Muscle layer of duodenum (tissue), 2 donors: ENCODE data around the gene MARK1.

ENCODE experiments used
- H3K27ac ChIP-seq: one replicate; pipeline ENCODE4 v1.7.0; 2013; ENCODE audit warnings: mild to moderate bottlenecking, low read length
- H3K27me3 ChIP-seq: one replicate; pipeline ENCODE4 v1.7.0; 2013; ENCODE audit warnings: low read depth, mild to moderate bottlenecking, control low read depth, low read length
- H3K36me3 ChIP-seq, 2 donors: one replicate each; pipeline ENCODE4 v1.7.0; 2013; ENCODE audit warnings: low read length in 2 of 2, control low read depth in 1 of 2, mild to moderate bottlenecking in 1 of 2; ENCODE audit not compliant: insufficient read depth in 2 of 2, control insufficient read depth in 1 of 2
- H3K4me1 ChIP-seq, 2 donors: one replicate each; pipeline ENCODE4 v1.7.0; 2013; ENCODE audit warnings: low read length in 2 of 2, mild to moderate bottlenecking in 2 of 2, control low read depth in 1 of 2, moderate library complexity in 1 of 2; ENCODE audit not compliant: insufficient read depth in 2 of 2, control insufficient read depth in 1 of 2
- H3K4me3 ChIP-seq, 2 donors: one replicate each; pipeline ENCODE4 v1.7.0; 2013; ENCODE audit warnings: low read length in 2 of 2, low read depth in 1 of 2, mild to moderate bottlenecking in 1 of 2
- H3K9me3 ChIP-seq, 2 donors: one replicate each; pipeline ENCODE4 v1.7.0; 2013; ENCODE audit warnings: low read length in 2 of 2, control low read depth in 1 of 2, mild to moderate bottlenecking in 1 of 2; ENCODE audit not compliant: control insufficient read depth in 1 of 2
- donor health status: healthy.

MARK1 gene

DNA sequence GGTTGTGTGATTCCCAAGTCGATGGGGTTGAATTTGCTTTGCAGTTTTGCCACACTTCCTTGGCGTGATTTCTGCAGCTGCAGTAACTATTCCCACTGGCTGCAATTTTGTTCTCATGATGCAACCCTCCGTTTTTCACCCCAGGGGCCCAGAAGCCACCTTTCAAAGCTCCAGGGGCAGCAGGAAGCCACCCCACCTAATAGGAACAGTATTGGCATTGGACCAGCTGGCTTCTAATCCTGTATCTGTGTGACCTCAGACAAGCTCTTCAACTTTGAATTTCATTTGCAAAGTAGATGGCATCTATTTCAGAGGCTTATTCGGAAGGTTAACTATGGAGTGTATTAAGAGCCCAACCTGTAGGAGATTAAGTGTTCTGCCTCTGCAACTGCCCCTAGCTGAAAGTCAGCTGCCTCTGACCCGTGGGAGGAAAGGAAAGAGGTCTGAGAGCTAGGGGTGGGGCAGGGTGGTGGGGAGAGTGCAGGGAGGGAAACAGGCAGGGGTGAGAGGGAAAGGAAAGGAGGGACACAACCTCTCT, 174.9 kb downstream of the MARK1 start:
- Histone ChIP-seq H3K27me3 (no peaks in the 10 kb centered on the region), H3K36me3 (no peaks in the 10 kb centered on the region), H3K27ac (no peak overlapping the region), H3K9me3 (no peaks in the 10 kb centered on the region), H3K4me3 (no peak overlapping the region), H3K4me1 (peaks cover 0 to 10% of the 10 kb centered on the region in 2 donors)

DNA sequence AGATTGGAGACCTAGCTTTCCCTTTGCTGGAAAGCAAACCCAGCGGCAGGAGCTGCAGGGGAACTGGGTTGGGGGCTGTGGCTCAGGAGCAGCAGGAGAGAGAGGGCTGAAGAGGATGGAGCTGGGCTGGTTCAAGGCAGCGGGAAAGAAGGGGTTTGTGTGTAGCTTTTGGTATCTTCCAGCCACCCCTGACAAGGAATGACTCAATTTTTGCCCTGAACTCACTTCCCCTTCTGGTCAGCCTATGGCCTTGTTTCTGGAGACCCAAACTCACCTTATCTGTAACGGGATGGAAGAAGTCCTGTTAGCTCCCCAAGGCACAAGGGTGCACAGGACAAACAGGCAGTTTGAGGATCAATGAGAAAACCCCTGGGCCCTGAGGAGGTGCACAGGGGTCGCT, 175.4 kb downstream of the MARK1 start:
- no peak overlapping the region for H3K27ac ChIP-seq
- H3K4me3 ChIP-seq: no peak overlapping the region
- H3K9me3 ChIP-seq: no peaks in the 10 kb centered on the region
- H3K27me3 ChIP-seq: no peaks in the 10 kb centered on the region
- H3K36me3 ChIP-seq: no peaks in the 10 kb centered on the region
- peaks cover 0 to 10% of the 10 kb centered on the region in 2 donors for H3K4me1 ChIP-seq

DNA sequence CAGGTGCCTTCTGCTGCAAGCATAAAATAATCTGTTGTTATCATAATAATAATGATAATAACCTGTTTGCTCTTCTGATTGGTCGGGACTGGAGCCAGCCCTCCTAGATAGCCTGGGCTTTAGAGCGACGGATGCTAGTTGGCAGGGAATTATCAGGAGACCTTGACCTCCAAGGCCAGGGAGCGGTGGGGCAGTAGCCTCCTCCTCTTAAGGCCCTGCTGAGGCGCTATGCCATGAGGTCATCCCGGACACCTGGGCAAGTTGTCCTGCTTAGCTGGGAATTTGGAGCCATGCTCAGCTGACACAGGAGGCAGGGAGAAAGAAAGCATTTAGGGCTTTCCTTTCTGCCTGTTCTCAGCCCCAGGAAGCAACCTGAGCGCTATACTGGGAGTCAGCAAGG, 177.8 kb downstream of the MARK1 start:
- H3K4me3 ChIP-seq: no peak overlapping the region
- no peak overlapping the region for H3K27ac ChIP-seq
- H3K36me3 ChIP-seq: no peaks in the 10 kb centered on the region
- H3K9me3 ChIP-seq: no peaks in the 10 kb centered on the region
- no peaks in the 10 kb centered on the region for H3K27me3 ChIP-seq
- H3K4me1 ChIP-seq: peaks cover 0 to 4% of the 10 kb centered on the region in 2 donors

DNA sequence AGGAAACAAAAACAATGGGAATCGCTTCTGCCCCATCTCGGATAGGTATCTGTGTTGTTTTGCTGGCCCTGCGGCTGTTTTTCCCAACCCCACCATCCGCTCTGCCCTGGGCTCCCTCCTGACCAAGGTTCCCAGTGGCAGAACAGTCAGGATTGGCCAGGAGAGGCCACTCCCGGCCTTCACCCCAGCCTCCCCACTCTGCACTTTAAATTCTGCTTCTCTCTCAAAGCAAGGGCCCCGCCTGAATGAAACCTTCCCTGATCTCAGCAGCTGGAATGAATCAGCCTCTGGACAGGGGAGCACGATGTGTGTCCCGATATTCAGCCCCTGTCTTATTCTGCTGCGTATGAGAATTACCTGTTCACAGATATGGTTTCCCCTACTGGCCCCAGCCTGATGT, 178.5 kb downstream of the MARK1 start:
- H3K4me1 ChIP-seq: no peaks in the 10 kb centered on the region

DNA sequence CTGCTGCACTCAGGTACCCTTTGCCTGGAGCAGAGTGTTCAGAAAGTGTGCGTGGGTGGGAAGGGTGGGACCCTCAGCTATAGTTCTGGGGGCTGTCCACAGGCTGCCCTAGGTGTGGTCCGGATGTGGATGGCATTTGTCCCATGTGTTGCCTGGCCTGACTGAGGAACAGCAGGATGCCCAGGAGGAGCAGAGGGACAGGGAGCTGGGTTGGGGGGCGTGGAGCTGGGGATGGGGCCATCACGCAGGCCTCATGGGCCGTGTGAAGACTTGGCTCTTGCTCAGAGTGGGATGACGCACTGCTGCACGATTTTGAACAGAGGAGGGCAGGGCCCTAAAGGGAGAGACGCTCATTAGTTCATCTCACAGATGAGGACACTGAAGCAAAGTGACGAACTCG, 179.2 kb downstream of the MARK1 start:
- Histone ChIP-seq H3K9me3 (no peaks in the 10 kb centered on the region), H3K36me3 (no peaks in the 10 kb centered on the region), H3K27ac (no peak overlapping the region), H3K27me3 (no peaks in the 10 kb centered on the region), H3K4me3 (no peak overlapping the region), H3K4me1 (no peaks in the 10 kb centered on the region)

More for the DNA sequence above, 178.5 kb downstream of the MARK1 start:
- no peaks in the 10 kb centered on the region for H3K27me3 ChIP-seq
- H3K9me3 ChIP-seq: no peaks in the 10 kb centered on the region
- no peaks in the 10 kb centered on the region for H3K36me3 ChIP-seq
- H3K4me3 ChIP-seq: no peak overlapping the region
- no peak overlapping the region for H3K27ac ChIP-seq

DNA sequence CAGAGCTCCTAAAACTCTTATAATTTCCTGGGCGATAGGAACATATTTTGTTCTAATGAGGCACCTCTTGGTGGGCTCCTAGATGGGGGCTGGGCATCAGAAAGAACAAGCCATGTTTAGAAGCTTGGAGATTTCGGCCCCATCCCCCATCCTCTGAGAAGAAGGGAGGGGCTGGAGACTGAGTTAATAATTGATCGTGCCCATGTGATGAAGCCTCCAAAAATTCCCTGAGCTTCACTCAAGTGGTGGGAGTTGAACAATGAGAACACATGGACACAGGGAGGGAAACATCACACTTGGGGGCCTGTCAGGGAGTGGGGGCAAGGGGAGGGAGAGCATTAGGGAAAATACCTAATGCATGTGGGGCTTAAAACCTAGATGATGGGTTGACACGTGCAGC, 180.3 kb downstream of the MARK1 start:
- no peaks in the 10 kb centered on the region for H3K4me1 ChIP-seq
- H3K36me3 ChIP-seq: no peaks in the 10 kb centered on the region
- H3K27ac ChIP-seq: no peak overlapping the region
- no peaks in the 10 kb centered on the region for H3K27me3 ChIP-seq
- no peaks in the 10 kb centered on the region for H3K9me3 ChIP-seq
- no peak overlapping the region for H3K4me3 ChIP-seq

DNA sequence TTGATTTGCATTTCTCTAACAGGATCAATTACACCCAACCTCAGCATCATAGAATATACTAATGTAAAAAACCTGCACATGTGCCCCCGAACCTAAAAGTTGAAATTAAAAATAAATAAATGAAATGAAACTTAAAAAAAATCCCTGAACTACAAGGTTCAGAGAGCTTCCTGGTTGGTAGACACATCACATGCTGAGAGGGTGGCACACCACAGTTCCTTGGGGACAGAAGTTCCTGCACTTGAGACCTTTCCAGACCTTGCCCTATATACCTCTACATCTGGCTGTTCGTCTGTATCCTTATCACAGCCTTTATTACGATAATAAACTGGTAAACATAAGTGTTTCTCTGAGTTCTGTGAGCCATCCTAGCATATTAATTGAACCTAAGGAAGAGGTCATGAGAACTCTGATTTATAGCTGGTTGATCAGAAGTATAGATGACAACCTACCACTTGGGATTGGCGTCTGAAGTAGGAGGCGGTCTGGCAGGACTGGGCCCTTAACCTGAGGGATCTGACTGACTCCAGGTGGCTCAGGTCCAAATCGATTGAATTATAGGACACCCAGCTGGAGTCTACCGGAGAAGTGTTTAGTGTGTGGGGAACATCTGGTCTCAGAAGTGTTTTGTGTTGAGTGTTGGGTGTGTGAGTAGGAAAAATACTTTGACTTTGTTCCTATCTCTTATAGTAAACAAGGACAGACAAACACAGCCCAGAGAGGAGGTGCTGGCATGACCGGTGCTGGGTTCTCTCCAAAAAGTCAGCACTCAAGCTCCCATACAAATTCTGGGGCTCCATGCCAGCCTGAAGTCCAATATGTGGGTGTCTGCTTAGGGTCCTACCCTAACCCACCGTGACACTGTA, 181.2 kb downstream of the MARK1 start:
- H3K27me3 ChIP-seq: no peaks in the 10 kb centered on the region
- no peak overlapping the region for H3K27ac ChIP-seq
- no peaks in the 10 kb centered on the region for H3K9me3 ChIP-seq
- no peaks in the 10 kb centered on the region for H3K4me1 ChIP-seq
- H3K4me3 ChIP-seq: no peak overlapping the region
- no peaks in the 10 kb centered on the region for H3K36me3 ChIP-seq

DNA sequence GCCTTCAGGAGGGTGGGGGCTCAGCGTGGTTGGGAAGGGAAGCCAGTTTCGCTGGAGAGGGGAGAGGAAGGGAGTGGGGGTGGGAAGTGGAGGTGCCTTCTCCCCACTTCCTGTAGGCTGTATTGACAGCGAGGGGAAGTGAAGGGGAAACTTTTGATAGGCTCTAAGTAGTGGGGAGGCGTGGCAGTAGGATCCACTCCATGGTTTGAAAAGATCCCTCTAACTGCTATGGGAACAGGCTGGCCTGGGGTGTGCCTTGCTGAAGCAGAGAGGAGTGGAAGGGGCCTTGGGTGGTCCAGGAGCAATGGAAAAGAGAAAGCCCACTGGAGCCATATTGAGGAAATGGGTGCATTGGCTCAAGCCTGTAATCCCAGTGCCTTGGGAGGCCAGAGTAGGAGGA, 182.4 kb downstream of the MARK1 start:
- no peak overlapping the region for H3K4me3 ChIP-seq
- H3K27me3 ChIP-seq: no peaks in the 10 kb centered on the region
- no peaks in the 10 kb centered on the region for H3K36me3 ChIP-seq
- no peaks in the 10 kb centered on the region for H3K9me3 ChIP-seq
- no peak overlapping the region for H3K27ac ChIP-seq
- no peaks in the 10 kb centered on the region for H3K4me1 ChIP-seq

DNA sequence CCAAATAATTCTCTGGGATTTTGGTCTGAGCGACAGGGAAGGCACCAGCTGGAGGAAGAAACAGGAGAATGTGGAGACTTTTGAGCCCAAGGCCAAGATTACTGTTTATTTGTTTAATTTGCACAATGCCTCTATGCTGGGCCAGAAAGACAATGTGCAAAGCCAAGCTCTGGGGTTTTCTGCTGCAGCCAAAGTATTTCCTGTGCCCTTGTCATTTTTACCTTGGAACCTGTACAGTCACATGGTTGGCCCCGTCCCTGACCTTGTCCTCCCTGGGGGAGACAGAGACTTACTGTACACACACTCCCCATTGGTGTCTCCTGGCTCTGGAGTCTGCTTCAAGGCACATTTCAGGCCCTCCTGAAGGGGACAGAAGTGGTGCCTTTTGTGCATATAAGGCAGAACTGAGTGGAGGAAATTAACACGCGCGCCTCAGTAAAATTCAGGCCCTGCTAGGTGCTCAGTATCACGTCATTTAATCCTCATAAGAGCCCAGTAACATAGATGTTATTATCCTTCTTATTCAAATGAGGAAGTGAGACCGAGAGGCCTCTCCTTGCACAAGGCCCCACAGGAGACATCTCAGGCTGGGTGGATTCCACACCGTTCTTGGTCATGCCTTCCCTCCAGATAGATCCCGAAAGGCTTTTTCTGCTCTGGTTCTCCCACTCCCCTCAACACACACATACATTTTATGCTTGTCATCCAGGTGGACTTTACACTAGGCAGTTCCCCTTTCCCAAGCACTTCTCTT, 183.3 kb downstream of the MARK1 start:
- no peak overlapping the region for H3K4me3 ChIP-seq
- no peak overlapping the region for H3K27ac ChIP-seq
- H3K27me3 ChIP-seq: no peaks in the 10 kb centered on the region
- no peaks in the 10 kb centered on the region for H3K36me3 ChIP-seq
- no peaks in the 10 kb centered on the region for H3K4me1 ChIP-seq
- H3K9me3 ChIP-seq: no peaks in the 10 kb centered on the region
